AG04450 (cell line): ENCODE measurements around the gene NLRC5. TPM values are rescaled to one million over a fixed set of nuclear protein-coding genes. Genes with fewer than 3 reads are reported as not detected.

Experiments used
- CTCF ChIA-PET: fragments of 300-600, 350-600 bp; formaldehyde crosslinking; extraction: SDS; loops from one replicate; lab custom pipeline; 2022; ENCODE audit warnings: antibody characterized with exemption, inconsistent platforms; lab: Charles Lee
- POLR2A ChIA-PET: fragments of 350-600 bp; formaldehyde crosslinking; extraction: SDS; loops from one replicate; lab custom pipeline; 2021; ENCODE audit warnings: antibody characterized with exemption, inconsistent platforms; lab: Yijun Ruan, JAX
- DNase-seq: peaks from one replicate; pipeline ENCODE4 v3.0.0-alpha.2; 2011; ENCODE audit warnings: low read depth, low spot score
- H3K27ac ChIP-seq: one replicate; pipeline ENCODE4 v1.5.1; 2012; ENCODE audit warnings: low read depth, low read length, control low read depth
- H3K27me3 ChIP-seq: one replicate; pipeline ENCODE4 v1.6.0; 2012; ENCODE audit warnings: low read length; ENCODE audit not compliant: control insufficient read depth, insufficient read depth
- H3K4me3 ChIP-seq: 2 replicates; pipeline ENCODE4 v1.5.1; 2011; ENCODE audit warnings: mild to moderate bottlenecking, low read depth, low read length, control low read depth
- H3K9me3 ChIP-seq: 2 replicates; pipeline ENCODE4 v1.5.1; 2012; ENCODE audit warnings: low read length; ENCODE audit not compliant: control insufficient read depth, insufficient read depth
- CTCF ChIP-seq: IDR thresholded peaks from 2 replicates; pipeline ENCODE4 v1.5.1; 2011; ENCODE audit warnings: low read depth, low read length, control low read depth, inconsistent platforms
- polyA plus RNA-seq: library from polyadenylated mRNA; depleted of rRNA; stranded (reverse); fragments of >200 nt; gene quantifications from 2 replicates; pipeline ENCODE4 v1.2.3, GENCODE V29; 2011

The NLRC5 gene
- polyA plus RNA-seq, 1 experiment: 9.2 TPM

DNA sequence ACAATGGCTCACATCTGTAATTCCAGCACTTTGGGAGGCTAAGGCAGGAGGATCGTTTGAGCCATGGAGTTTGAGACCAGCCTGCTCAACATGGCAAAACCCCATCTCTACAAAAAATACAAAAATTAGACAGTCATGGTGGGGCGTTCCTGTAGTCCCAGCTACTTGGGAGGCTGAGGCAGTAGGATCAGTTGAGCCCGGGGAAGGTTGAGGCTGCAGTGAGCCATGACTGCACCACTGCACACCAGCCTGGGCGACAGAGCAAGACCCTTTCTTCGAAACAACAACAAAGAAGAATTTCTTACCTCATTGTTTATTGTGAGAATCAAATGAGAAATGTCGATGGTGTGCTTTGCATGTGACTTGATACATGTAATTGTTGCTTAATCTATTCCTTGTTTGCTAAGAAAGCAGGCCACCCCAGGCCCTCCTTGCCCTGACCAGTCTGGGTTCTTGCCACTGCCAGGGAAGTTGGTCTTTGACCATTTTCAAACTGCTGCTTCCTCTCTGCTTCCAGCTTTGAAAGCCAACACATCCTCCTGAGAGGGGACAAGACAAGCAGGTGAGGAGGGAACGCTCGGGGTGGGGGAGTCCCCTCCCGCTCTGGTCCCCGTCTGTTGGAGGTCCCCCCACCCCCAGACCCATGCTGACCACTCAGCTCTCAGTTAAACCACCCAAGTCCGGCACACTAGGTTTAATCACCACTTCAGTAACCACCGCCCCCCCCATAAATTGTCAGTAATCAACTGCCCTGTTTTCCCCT, 55.8 kb downstream of the NLRC5 start:
- Histone ChIP-seq H3K27ac (peak overlapping the region; percentile 52), H3K27me3 (no peaks in the 10 kb centered on the region), H3K4me3 (no peak overlapping the region), H3K9me3 (peaks cover 11% of the 10 kb centered on the region)
- DNase-seq: peak; percentile 6
- CTCF ChIA-PET: interaction anchor here (0.6 to 3.5 kb wide), 16 partner anchors 11 to 316 kb away, joined by 3 to 33 read pairs (median 4); no protein-coding TSS in a partner anchor
- POLR2A ChIA-PET: interaction anchor here (0.6 to 1.0 kb wide), 2 partner anchors 100 to 114 kb away, joined by 4 to 8 read pairs; partner anchors contain the start of gene HERPUD1
- no peak for TF ChIP-seq CTCF

DNA sequence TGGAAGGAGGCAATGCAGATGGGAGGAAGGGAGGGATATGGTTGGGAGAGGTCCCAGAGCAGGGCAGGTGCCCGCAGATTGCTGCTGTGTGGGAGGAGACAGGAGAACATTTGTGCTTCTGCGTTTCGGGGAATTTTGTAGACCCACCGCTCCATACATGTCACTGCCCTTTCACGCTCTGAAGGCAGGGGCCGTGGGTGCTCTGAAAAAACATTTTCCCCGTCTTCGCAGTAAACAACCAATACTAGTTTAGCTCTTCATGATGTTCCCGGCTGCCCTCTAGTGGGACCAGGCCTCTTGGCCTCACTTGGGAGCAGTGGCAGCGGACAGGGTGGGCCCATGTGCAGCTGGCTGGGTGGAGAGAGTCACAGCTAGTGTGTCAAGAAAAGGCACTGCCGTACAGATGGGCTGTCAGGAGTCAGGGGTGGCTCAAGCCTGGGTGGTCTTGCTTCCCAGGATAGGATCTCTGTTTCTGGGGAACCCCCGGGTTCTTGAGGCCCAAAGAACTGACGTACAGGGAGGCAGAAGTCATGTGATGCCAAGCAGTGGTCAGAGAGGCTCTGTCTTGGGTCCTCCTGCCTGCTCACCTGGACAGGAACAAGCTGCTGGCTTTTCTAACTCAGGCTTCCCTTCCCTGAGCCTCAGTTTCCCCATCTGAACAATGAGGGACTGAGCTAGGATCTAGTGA, 56.5 kb downstream of the NLRC5 start:
- ChIA-PET POLR2A (interaction anchor here (0.6 to 1.0 kb wide), 2 partner anchors 101 to 115 kb away, joined by 4 to 8 read pairs; partner anchors contain the start of gene HERPUD1), CTCF (interaction anchor here (0.5 to 3.5 kb wide), 20 partner anchors 10 to 546 kb away, joined by 3 to 33 read pairs (median 4); no protein-coding TSS in a partner anchor)
- peak; percentile 26 for DNase-seq
- H3K27me3 ChIP-seq: no peaks in the 10 kb centered on the region
- H3K27ac ChIP-seq: no peak overlapping the region
- H3K4me3 ChIP-seq: no peak overlapping the region
- H3K9me3 ChIP-seq: peaks cover 6% of the 10 kb centered on the region
- peak; percentile 87 for TF ChIP-seq CTCF

- Histone ChIP-seq H3K9me3 (no peaks in the 10 kb centered on the region), H3K4me3 (no peak overlapping the region), H3K27me3 (no peaks in the 10 kb centered on the region), H3K27ac (no peak overlapping the region)
- DNase-seq: no peak
- POLR2A ChIA-PET: no interaction called here
- CTCF ChIA-PET: no interaction called here
- TF ChIP-seq CTCF: no peak
Measured at GRCh38 chr16:57048095-57048494, 58.7 kb downstream of the NLRC5 start.

GRCh38 chr16:57049678-57050077, 60.3 kb downstream of the NLRC5 start:
- no peak overlapping the region for H3K27ac ChIP-seq
- CTCF ChIA-PET: no interaction called here

More at GRCh38 chr16:57049678-57050077, 60.3 kb downstream of the NLRC5 start:
- H3K9me3 ChIP-seq: no peaks in the 10 kb centered on the region
- DNase-seq: no peak
- POLR2A ChIA-PET: no interaction called here
- H3K4me3 ChIP-seq: no peak overlapping the region
- no peak for TF ChIP-seq CTCF
- no peaks in the 10 kb centered on the region for H3K27me3 ChIP-seq
